HEK293T (cell line): ENCODE measurements around the gene ERC2.

Experiments
- BHLHE40 ChIP-seq: fragments of 450-650 bp; IDR thresholded peaks from 2 replicates; pipeline ENCODE4 v1.6.1; 2016; ENCODE audit warnings: mild to moderate bottlenecking, moderate library complexity, borderline replicate concordance
- CTBP1 ChIP-seq: fragments of 450-650 bp; IDR thresholded peaks from 2 replicates; pipeline ENCODE4 v1.6.1; 2016; ENCODE audit warnings: borderline replicate concordance
- FOXM1 ChIP-seq: fragments of 450-650 bp; IDR thresholded peaks from 2 replicates; pipeline ENCODE4 v1.6.1; 2017; ENCODE audit warnings: mild to moderate bottlenecking, borderline replicate concordance
- HDGF ChIP-seq: fragments of 450-650 bp; IDR thresholded peaks from 2 replicates; pipeline ENCODE4 v1.6.1; 2017; ENCODE audit warnings: antibody characterized with exemption, borderline replicate concordance
- L3MBTL2 ChIP-seq: fragments of 450-650 bp; conservative IDR thresholded peaks from 2 replicates; pipeline ENCODE4 v1.6.1; 2016; ENCODE audit warnings: mild to moderate bottlenecking
- NFRKB ChIP-seq: fragments of 450-650 bp; IDR thresholded peaks from 2 replicates; pipeline ENCODE4 v1.6.1; 2016; ENCODE audit warnings: mild to moderate bottlenecking, moderate library complexity
- SUZ12 ChIP-seq: fragments of 450-650 bp; IDR thresholded peaks from 2 replicates; pipeline ENCODE4 v1.6.1; 2016; ENCODE audit warnings: mild to moderate bottlenecking

GRCh38 chr3:55515550-55516246 is 952.6 kb downstream of the ERC2 start:
- TF ChIP-seq SUZ12, result no peak
- TF ChIP-seq BHLHE40, result no peak
- TF ChIP-seq FOXM1, result no peak
- no peak for TF ChIP-seq CTBP1
- no peak for TF ChIP-seq NFRKB
- TF ChIP-seq L3MBTL2, result peak; percentile 76
- no peak for TF ChIP-seq HDGF
